GM03348 (cell line): ENCODE data around the gene CEP85.

Source experiments
- DNase-seq: peaks from one replicate; pipeline ENCODE4 v3.0.0; 2012; ENCODE audit warnings: low spot score

The CEP85 gene

DNA sequence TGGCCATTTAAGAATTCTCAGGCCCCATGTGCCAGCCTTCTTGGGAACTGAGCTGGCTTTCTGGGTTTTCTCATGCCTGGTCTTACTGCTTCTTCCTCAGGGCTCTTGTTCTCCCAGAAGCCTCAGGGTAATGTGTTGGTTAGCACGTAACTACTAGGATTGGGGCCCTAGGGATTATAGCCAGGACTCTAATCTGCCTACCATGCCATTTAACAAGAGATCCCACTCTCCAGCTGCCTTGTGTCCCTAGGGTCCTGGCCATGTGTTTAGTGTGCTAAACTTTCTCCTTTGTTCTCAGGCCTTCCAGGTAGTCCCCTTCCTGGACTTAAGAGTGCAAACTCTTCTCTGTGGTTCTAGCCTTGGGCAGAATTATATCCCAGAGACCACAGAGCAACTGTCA lies 43.7 kb downstream of the CEP85 start:
- DNase-seq, result no peak

DNA sequence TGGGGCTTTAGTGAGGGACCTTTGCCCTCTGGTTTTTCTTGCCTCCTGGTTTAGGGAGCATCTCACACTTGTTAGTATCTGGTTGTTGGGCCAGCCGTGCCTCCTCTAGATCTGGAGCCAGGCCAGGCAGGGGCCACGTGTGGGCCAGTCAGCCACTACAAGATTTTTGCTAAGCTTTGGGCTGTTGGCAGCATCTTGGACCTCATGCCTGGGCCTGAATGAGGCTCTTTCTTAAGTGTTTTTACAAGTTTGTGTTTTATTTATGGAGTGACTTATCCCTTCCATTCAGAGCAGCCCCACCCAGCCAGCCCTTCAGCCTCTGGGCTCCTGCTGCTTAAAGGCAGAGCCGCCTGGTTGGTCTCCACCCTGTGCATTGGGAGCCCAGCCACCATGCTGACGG lies 44.3 kb downstream of the CEP85 start:
- peak; percentile 68 for DNase-seq

DNA sequence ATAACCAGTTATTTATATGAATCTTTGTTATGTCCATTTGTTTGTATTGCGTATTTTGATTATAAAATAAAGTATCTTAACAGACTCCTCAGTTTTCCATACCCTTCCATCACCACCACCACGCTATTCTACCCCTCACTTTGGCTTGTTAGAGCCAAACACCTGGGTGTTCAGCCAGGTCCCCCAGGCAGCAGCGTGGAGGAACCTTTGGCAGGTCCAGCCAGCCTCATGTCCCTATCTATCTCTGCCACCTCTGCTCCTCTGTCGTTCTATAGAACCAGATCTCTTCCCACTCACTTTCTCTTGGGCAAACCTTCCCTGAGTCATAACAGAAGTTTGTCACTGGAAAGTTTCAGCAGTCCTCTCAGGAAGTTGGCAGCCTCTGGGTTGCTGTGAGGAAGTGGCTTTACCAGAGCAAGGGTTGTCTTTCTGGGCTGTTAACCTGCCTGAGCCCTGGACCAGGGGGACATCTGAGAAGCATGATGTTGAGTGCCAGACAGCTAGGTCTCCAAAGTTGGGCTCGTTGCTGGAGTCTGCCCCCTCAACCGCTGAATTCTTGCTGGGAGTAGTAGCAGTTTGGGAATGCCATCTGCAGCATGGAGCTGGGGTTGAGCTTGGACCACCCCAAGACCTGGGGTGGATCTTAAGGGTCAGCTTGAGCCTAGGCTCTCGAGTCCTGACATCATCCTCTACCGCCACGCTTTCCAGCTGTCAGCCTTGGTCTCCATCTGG lies 44.9 kb downstream of the CEP85 start:
- DNase-seq, result peak; percentile 56

DNA sequence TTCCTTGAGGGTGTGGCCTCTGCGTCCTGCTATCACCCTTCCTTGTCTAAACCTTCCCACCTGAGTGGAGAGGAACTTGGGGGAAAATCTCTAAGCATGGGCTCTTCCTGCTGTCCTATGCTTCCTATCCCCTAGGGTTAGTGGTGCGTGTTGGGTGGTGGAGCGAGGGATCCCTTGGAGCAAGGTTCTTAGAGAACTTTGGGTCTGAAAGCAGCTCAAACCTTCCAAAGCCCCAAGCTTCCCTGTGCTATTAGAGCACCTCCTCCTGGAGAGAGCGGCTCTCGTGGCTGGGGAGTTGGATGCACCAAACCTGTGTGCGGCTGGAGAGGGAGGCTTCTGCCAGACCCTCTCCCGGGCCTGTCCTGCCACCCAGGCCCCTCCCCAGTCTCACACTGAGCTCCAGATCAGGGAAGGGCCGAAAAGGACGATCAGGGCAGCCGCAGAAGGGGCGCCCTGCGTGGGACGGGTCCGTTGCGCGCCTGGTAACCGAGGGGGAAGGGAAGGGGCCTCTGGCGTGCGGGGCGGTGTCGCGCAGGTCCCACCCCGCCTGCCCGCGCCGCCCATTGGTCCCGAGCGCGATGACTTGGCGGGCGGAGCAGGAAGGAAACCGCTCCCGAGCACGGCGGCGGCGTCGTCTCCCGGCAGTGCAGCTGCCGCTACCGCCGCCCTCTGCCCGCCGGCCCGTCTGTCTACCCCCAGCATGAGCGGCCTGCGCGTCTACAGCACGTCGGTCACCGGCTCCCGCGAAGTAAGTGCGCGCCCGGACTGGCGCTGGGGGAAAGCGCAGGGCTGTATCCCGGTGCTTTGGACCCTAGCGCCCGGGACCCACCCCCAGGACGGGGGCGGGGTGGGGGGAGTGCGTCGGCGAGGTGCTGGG lies 45.7 kb downstream of the CEP85 start, which contains the start of gene SH3BGRL3:
TSS of gene SH3BGRL3 (plus strand) at position 631 of the 877 bp plus-strand sequence. CDS start at position 701, 70 bp downstream.
- DNase-seq, result peak; percentile 97

DNA sequence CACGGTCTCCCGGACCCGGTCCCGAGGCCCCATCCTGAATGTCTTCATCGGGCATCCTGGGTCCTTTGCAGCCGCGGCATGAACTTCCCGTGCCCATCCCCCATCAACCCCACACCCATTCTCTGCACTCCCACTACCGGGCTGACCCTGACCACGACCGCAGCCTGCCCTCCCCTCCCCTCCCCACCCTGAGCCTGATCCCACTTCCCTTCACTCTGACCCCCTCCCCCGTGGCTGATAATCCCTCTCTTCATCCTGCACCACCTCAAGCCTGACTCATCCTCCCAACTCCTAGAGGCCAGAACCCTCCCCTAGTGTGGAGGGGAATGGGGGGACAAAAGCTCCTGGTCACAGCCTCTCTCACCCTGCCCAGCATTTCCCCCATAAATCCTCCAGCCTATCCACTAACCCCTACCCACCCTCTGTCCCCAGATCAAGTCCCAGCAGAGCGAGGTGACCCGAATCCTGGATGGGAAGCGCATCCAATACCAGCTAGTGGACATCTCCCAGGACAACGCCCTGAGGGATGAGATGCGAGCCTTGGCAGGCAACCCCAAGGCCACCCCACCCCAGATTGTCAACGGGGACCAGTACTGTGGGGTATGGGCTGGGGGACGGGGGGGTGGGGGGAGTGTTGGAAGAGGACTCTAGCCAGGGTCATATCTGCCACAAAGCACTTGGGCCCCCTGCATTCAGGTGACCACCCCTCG lies 46.5 kb downstream of the CEP85 start:
- DNase-seq, result peak; percentile 70

DNA sequence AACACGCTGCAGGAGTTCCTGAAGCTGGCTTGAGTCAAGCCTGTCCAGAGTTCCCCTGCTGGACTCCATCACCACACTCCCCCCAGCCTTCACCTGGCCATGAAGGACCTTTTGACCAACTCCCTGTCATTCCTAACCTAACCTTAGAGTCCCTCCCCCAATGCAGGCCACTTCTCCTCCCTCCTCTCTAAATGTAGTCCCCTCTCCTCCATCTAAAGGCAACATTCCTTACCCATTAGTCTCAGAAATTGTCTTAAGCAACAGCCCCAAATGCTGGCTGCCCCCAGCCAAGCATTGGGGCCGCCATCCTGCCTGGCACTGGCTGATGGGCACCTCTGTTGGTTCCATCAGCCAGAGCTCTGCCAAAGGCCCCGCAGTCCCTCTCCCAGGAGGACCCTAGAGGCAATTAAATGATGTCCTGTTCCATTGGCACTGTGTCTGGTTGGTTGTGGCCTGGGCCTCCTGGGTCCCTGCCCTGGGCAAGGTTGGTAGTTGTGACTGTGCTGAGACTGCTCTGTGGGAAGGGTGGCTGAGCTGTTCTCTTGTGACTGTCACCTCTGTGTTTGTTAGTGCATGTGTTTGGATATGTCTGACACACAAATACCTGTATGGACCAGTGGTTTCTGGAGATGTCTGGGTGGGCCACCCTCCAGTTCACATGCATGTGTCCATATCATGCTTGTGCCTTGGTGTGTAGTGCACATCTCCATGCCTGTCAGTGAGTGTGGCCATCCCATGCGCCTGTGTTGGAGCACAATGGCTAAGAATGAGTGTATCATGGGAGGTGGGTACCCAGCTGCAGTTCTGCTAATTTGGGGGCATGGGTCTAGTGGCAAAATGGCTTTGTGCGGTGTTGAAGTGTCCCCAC lies 47.3 kb downstream of the CEP85 start:
- DNase-seq, result peak; percentile 63

DNA sequence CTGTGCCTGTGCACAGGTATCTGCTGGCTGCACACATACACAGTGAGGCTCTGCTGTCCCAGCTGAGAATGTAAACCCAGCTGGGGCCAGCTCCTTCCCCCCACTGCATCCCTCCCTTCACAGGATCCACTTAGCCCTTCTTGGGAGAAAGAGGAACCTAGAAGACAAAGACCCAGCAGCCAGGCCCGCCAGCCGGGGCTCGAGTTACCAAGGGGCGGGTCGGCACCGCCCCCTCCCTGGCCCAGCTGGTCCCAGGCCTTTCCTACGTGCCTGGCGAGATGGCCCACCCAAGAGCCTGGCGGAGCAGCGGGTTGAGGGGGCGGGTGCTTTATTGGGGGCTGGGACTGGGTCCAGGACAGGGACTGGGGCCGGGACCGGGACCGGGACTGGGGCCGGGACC lies 48.0 kb downstream of the CEP85 start:
- DNase-seq, result no peak

DNA sequence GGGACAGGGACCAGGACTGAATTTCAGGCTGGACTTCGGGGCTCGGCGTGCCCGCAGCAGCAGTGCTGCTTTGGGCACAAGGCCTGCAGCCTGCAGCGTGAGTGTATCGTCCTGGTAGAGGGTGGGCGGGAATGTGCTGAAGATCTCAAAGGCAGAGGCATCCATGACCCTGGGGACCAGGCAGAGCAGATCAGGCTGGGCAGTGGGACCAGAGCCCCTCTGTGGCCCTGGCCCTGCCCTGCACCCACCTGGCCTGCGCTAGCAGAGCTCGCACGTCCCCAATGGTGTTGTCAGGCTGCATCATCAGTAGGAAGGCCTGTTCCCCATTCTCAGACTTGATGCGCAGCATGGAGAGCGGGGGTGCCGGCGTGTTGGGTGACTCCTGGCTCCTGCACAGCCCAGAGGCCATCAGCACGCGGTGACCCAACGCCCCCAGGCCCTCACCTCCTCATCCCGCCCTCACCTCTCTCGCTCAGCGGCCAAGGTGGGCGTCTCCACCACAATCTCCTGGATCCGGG lies 48.5 kb downstream of the CEP85 start:
- no peak for DNase-seq

DNA sequence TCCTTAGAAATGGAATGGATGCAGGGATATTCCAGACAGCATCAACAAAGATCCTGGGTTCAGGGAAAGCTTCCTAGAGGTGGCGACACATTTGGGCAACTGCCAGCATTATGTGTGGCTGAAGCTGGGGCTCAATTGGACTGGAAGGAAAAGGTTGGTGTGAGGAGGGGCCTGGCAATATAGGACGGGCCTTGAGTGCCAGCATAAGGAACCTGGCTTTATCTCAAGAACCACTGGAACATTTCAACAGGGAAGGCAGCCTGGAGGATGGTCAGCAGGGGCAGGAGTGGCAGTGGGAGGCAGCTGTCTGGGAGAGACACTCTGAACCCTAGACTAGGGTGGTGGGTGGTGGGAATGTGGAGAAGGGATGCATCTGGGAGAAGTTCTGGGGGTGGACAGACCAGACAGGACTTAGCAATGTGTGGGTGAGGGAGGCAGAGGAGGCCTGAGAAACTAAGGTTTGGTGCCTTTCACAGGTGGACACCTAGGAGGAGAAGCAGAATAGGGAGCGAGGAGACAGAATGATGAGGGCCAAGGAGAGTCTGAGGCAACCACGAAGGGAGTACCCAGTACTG lies 49.4 kb downstream of the CEP85 start:
- DNase-seq, result no peak

DNA sequence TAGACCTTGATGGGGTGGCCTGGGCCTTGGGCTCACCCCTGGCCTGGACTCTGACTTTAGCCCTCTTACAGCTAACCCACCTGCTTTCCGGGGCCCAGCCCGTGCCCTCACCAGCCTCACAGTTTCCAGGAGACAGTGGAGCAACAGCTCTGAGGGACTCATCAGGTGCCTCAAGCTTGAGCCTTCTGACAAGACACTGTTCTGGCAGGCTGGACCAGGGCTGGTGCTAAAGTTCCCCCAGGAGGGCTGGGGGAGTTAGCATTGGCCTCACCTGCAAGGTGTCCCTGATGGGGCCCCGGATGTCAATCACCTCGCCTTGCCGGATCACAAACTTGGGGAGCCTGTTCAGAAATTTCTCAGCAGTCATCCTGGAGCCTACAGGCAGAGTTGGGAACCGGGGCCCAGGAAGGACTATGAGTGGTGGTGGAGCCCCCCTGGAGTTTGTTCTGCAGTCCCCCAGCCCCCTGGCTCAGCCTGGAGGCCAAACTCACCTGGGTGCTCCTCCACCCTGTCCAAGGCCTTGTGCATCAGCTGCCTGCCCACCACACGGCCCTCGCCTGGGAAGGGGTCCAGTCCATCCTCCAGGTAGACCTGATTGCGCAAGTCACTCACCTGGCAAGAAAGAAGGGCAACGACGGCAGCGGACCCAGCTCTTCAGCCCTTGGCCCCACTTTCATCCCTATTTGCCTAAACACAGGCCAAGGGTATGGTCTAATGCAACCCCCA lies 50.0 kb downstream of the CEP85 start:
- DNase-seq, result no peak

DNA sequence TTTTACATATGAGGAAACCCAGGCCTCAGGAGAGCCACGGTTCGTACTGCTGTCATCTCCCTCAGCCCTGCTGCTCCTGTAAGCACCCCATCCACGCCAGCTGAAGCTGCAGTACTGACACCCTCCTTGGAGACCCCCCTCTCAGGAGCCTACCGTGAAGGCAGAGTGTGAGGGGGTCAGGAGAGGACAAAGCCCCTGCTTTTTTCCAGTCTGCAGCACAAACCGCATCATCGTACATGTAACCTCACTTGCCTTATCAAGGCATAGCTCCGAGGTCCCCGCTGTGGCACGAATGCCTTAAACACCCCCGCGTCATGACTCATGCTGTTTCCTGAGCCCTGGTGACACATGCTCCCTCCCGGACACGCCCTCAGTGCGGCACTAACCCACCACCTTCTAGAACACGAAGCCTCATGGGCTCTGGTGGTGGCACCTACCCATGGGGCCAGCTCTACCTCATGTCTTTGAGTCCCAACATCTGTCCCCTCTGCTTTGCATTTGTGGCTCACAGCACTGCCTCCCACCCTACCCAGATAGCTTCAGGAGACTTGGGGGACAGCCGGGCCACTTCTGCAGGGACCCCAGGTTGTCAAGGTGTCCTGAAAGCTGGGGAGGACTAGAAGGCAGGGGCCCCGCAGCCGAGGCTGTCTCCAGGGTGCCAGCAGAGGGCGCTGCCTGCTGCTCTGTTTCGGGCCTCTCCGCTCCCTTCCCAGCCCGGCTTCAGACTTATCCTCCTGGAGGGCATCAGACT lies 50.8 kb downstream of the CEP85 start:
- DNase-seq, result peak; percentile 90

DNA sequence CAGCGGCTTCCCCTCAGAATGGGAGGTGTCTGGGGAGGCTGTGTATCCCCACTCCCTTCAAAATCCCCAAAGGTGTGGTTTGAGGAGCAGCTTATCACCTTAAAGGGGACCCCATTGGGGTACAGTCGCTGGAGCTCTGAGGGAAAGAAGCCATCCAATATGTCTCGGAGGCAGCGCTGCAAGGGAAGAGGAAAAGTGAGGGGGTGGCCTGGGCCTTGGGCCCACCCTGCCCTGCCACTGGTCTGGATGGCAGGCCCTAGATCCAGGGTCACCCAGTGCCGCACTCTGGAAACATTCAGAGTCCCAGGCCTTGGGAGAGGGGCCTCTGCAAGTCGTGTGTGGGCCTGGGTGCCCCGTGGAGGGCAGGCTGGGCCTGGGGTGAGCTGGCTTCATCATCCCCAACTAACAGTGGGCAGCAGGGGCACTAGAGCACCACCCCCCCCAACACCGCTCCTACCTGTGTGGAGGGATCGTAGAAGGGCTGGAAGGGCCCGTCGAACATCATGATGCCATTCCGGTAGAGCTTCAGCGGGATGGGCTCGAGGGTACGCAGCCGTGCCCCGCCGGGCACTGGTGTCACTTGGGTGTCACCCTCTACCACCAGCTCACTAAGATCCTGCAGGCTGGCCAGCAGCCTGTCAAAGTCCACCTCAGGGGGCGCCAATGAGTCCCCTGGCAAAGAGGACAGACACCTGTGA lies 51.5 kb downstream of the CEP85 start:
- DNase-seq, result peak; percentile 6

DNA sequence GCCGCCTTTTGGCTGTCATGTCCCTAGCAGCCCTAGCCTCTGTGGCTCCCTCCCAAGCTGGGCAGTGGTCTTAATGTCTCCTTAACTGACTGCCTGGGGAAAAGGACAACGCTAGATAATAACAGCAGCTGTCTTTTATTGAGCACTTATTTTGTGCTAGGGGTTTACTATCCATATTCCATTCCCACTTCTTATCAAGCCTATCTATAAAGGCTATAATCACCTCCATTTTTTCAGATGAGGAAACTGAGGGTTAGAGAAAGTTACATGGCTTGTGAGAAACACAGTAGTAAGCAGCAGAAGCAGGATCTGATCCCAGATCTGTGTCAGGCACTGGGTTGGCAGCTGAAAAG lies 52.0 kb downstream of the CEP85 start:
- peak; percentile 8 for DNase-seq

DNA sequence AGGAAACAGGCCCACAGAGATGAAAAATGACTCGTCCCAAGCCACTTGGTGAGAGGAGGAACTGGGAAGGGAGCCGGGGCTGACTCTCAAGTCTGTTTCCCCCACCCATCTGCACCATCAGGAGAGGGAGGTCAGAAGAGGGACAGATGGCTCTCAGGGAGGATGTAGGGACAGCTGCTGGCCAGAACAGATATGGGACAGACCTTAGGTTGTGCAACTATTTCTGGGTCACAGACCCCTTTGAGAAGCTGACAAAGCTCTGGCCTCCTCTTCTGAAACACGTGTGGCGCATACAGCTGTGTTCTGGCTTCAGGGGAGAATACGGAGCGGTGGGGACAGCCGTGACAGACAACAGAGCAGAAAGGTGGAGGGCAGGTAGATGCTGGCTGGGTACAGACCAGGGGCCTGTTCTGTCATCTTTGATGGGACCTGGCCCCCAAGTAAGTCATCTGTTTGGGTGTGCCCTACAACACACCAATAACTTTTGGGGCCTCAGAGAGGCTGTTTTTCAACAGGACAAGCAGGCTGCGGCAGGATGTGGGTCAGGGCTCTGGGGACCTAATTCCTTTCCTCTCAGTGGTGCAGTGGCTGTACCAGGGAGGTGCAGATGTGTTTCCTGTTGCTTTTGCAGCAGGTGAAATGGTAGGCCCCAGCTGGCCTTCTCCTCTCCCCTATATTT lies 53.2 kb downstream of the CEP85 start:
- DNase-seq, result peak; percentile 28

DNA sequence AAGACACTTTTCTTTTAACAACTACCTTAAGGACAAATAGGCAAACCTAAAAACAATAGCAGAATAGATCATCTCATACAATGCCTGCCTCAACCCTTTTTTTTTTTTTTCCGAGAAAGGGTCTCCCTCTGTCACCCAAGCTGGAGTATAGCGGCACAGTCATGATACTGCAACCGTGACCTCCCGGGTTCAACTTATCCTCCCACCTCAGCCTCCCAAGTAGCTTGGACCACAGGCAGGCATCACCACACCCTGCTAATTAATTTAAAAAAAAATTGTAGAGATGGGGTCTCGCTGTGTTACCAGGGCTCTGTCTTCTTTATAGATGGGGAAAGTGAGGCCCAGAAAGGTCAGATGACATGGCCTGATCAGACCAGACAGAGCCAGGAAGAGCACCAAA lies 53.8 kb downstream of the CEP85 start:
- DNase-seq, result no peak

DNA sequence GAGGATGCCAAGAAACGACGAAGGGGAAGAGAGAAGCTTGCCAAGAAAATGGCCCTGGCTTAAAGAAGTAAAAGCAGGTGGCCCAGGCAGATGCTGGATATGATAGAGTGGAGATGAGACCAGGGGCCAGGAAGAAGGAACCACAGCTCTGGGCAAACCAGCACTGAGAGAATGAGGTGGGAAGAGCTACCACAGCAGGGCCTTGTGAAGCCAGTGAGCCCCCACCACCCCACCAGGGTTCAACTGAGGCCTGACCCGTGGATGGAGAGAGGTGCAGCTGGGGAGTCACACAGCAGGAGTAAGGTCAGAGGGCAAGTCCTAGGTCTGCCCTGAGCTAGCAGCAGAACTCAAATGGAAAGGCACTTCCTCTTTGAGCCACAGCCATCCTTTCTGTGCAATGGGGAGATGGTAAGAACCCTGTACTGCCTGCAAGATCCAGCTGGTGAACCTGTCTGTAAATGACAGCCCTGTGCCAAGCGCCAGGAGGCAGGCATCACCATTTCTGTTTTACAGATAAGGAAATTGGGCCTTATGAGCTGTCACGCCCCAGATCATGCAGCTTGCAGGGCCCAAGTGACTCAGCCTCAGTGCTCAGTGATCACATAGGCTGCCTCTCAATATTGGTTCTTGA lies 54.4 kb downstream of the CEP85 start:
- DNase-seq, result peak; percentile 4

DNA sequence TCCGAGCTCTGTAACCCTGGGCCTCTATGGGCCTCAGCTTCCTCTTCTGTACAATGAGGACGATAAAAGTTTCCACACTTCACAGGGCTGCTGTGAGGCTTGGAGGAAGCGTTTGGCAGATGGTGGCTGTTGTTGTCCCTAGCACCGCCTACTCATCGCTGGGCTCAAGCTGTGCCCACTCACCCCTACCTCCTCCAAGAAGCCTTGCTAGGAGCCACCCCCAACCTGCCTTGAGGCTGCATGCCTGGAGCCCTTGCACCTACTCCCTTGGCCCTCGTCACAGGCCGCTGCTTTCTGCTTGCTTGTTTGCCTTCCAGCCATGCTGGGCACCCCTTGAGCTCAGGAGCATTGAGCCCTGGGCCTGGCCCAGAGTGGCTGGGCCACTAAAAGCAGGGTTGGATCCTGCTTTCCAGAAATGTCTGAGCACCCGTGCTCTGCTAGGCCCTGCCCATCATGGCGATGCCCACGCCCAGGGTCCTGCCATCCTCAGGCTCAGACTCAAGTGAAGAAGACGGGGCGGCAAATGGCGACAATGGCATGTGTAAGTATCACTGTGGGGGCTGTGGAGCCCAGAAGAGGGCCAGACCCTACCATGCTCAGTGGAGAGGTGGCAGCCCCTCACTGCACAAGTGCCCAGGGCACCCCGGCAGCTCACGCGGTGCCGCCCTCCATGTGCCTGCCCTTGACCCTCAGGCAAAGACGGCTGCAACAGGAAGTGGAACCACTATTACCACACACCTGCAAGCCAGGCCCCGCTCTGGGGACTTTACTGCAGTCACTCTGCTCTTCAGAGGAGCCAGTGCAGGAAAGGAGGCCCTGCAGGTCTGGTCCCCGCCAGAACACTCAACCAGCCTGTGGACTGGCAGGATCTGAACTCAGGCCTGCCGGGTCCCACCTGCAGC lies 55.4 kb downstream of the CEP85 start:
- DNase-seq, result no peak
